ENCODE results near the gene GNG10.

The GNG10 gene

DNA sequence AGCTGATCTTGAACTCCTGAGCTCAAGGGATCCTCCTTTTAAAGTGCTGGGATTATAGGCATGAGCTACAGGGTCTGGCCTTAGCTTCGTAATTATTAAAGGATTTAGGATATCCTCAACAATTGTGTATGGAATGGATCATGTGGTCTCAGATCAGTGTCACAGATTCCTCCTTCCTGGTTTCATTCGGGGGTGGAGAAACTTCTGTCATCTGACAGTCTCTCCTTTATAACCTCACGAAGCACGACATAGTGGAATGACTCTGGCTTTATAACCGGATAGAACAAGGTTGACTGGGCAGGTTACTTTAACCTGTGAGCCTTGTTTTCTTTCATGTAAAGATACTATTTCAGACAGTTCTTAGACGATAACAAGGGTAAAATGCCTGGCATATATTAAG, 4.4 kb upstream of the GNG10 start:
- TF ChIP-seq ZFX (IDR thresholded peaks at IDR 0.05; ENCODE audit: borderline replicate concordance) = no peak
- TF ChIP-seq, protein P1, sequence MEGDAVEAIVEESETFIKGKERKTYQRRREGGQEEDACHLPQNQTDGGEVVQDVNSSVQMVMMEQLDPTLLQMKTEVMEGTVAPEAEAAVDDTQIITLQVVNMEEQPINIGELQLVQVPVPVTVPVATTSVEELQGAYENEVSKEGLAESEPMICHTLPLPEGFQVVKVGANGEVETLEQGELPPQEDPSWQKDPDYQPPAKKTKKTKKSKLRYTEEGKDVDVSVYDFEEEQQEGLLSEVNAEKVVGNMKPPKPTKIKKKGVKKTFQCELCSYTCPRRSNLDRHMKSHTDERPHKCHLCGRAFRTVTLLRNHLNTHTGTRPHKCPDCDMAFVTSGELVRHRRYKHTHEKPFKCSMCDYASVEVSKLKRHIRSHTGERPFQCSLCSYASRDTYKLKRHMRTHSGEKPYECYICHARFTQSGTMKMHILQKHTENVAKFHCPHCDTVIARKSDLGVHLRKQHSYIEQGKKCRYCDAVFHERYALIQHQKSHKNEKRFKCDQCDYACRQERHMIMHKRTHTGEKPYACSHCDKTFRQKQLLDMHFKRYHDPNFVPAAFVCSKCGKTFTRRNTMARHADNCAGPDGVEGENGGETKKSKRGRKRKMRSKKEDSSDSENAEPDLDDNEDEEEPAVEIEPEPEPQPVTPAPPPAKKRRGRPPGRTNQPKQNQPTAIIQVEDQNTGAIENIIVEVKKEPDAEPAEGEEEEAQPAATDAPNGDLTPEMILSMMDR (IDR thresholded peaks at IDR 0.05) = no peak
- H3K27ac ChIP-seq = no peak overlapping the region

DNA sequence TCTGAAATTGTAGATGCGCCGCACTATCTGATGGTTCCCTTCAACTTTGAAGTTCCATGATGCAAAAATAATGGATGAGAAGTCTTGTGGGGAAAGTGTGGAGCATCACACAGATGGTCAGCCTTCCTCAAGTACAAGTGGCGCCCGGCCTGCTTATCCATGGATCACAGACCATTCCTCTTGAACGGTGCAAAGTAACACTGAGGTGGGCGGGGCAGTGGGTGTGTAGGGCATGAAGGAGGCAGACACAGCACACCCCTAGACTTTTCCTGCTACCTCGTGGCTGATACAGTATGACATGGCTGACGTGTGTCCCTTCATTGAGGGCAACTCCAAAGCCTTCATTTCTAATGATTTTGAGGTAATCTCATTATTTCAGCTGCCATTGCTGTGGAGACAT, 2.5 kb upstream of the GNG10 start:
- TF ChIP-seq, protein P1 (IDR thresholded peaks at IDR 0.05) = no peak
- no peak for TF ChIP-seq ZFX (IDR thresholded peaks at IDR 0.05; ENCODE audit: borderline replicate concordance)

DNA sequence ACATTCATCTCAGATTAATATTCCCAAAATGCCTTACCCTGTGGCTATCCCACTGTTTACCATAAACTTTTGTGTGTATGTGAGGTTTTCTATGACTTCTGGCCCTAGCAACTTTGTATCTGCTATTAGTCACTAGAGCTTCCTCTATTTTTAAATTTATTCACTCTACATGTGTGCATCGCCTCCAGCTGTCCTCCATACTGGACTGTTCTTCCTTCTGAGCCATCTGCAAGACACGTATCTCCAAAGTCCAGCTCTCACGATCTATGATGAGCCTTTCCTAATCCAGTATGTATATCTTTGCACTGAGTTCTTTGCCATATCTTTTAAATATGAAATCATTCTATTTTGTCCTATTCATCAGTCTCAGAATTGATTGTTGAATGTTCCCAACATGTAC, 1.7 kb upstream of the GNG10 start:
- TF ChIP-seq, protein P1 (IDR thresholded peaks at IDR 0.05) = no peak
- TF ChIP-seq ZFX (IDR thresholded peaks at IDR 0.05; ENCODE audit: borderline replicate concordance) = no peak
- no peak overlapping the region for H3K27ac ChIP-seq

More for the DNA sequence above, 2.5 kb upstream of the GNG10 start:
- no peak overlapping the region for H3K27ac ChIP-seq

DNA sequence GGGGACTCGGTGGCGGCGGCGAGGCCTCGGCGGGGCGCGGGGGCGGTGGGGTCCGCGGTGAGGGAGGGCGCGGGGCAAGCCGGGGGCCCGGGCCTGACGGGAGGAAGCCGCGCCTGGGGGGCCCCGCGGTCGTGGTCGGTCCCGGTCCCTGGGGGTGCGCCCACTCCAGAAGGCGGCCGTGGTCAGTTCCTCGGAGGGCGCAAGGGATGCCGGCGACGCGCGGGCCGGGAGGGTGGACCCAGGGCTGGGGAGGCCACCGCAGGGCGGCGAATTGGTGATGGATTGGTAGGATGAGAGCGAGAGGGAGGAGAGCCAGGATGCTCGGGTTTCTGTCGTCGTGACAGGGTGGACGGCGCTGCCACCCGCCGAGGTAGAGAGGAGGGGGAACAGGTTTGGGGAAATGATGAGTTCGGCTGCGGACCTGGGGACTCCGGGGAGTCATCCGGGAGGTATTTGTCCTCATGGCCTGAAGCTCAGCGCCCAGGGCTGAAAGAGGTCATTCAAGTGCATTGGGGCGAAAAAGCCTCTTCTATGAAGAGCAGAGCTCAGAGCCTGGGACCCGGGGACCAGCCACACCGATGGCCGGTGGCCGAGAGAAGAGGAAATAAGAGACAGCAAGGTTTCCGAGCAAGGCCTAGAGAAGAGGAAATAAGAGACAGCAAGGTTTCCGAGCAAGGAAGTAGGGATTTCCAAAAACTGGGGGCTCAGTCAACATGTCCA, 557 bp downstream of the GNG10 start:
- no peak for TF ChIP-seq ZFX (IDR thresholded peaks at IDR 0.05; ENCODE audit: borderline replicate concordance)
- TF ChIP-seq, protein P1 (IDR thresholded peaks at IDR 0.05) = no peak
- H3K27ac ChIP-seq = no peak overlapping the region

DNA sequence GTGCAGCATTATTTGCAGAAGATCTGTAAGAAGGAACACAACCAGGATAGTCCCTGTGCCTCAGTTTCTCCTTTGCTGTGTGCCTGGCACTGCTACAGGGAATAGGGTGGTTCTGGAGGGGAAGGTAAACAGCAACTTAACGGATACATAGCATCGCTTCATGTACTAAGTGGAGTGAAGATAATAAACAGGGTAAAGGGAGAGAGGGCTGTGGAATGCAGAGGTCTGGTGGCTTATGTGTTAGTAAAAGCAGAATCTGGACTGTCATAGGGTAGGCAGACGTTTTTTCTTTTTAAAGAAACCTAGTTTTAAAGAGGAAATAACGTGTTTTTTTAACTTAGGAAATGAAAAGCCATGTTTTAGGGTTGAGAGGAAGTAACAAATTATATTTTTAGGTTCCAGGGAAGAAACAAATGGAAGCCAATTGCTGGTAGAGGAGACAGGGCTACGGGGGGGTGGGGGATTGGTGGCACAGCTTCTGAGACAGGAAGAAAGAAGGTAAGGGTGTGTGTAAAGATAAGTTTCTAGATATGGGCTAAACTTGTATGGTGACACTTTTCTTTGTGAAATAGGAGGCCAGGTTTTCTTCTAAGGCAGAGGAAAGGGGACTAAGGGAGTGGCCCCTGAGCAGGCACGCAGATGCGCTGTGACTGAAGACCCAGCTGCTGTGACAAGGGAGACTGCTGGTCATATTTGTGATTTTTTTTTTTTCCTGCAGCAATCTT, 1.3 kb downstream of the GNG10 start:
- no peak overlapping the region for H3K27ac ChIP-seq
- TF ChIP-seq ZFX (IDR thresholded peaks at IDR 0.05; ENCODE audit: borderline replicate concordance) = no peak
- TF ChIP-seq, protein P1 (IDR thresholded peaks at IDR 0.05) = no peak

DNA sequence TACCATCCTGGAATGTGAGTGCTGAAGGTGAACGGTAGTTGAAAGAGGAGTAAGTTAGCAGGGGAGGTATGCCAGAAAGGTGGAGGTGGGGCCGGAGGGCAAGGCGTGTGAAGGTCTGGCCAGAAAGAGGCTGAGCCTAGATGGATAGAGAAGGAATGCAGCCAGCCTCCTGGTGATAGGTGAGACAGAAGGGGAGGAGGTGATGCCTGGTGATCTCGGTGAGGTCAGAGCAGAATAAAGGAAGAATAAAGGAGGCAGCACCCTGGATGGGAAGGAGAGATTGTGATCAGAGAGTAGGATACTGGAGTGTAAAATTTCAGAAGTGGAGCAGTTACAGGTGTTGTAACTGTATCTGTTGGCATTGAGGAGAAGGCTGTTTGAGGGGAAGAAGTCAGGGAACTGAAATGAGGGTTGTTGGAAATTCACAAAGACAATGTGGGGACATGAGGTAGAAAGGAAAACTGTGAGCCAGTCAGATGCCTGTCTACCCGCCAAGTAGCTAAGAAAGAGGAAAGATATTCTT, 2.0 kb downstream of the GNG10 start:
- TF ChIP-seq ZFX (IDR thresholded peaks at IDR 0.05; ENCODE audit: borderline replicate concordance) = no peak
- TF ChIP-seq, protein P1 (IDR thresholded peaks at IDR 0.05) = no peak
- H3K27ac ChIP-seq = no peak overlapping the region

Measured in 22Rv1 (cell line).